Retinal pigment epithelial cell (primary cell): ENCODE results near the gene ZNRD2.
A peak's percentile ranks its signal among the peaks of the same experiment; 100 is the strongest.

ENCODE experiments used
- DNase-seq: peaks from one replicate; pipeline ENCODE4 v3.0.0-alpha.2; 2010; ENCODE audit warnings: low read depth
- H3K4me3 ChIP-seq: 2 replicates; pipeline ENCODE4 v1.5.1; 2011; ENCODE audit warnings: mild to moderate bottlenecking, low read length, control low read depth, moderate library complexity
- TF ChIP-seq, protein P1 (sequence below): conservative IDR thresholded peaks from 2 replicates; pipeline ENCODE4 v1.5.1; 2011; ENCODE audit warnings: low read depth, low read length, control low read depth, inconsistent platforms

ZNRD2 gene

DNA sequence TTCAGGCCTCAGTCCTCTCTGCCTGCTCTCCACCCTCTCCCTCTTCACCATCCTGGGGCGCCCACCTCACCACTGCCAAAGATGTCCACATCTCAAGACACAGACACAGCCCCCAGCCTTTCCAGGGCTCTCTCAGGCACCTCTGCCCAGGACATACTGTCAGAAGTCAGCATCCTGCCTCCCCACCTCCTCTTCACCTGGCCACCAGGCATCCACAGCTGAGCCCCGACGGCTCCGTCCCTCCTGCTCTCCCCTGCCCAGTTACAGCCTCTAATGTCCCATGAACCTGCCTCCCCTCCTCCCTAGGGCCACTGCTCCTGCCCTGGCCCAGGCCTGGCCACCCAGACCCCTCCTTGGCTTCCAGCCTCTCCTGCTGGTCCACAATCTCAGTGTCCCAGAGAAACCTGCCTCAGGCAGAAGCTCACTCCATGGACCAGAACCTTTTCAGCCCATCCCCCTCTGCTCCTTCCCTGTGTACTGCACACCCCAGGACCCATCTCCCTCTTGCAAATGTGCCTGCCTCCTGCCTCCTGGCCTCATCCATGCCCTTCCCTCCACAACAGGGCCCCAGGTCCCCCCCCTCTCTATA lies 15.3 kb upstream of the ZNRD2 start:
- no peak overlapping the region for H3K4me3 ChIP-seq
- DNase-seq = no peak
- TF ChIP-seq, protein P1, sequence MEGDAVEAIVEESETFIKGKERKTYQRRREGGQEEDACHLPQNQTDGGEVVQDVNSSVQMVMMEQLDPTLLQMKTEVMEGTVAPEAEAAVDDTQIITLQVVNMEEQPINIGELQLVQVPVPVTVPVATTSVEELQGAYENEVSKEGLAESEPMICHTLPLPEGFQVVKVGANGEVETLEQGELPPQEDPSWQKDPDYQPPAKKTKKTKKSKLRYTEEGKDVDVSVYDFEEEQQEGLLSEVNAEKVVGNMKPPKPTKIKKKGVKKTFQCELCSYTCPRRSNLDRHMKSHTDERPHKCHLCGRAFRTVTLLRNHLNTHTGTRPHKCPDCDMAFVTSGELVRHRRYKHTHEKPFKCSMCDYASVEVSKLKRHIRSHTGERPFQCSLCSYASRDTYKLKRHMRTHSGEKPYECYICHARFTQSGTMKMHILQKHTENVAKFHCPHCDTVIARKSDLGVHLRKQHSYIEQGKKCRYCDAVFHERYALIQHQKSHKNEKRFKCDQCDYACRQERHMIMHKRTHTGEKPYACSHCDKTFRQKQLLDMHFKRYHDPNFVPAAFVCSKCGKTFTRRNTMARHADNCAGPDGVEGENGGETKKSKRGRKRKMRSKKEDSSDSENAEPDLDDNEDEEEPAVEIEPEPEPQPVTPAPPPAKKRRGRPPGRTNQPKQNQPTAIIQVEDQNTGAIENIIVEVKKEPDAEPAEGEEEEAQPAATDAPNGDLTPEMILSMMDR = no peak

DNA sequence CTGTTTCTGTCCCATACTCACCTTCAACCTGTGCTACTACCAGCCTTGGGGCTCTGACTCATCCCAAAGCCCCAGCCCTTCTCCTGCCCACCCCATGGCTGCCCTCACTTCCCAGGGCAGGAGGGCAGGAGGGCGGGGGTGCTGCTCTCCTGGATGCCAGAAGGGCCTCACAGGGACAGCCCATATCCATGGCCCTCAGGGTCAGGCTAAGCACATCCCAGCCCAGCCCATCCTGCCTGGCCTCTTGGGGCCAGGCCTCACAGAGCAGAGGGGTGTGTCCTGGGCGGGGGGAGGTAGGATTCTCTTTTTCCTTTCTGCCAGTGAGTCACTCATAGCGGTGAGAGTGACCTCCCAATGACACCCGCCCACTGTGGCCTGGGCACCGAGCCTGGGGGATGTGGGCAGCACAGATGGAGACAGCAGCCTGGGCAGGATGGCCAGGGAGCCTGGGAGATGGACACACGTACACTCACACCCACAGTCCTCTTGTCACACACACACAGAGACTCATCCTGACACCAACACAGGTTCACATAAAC lies 14.5 kb upstream of the ZNRD2 start:
- TF ChIP-seq, protein P1 = no peak
- no peak for DNase-seq
- peak overlapping the region; percentile 68 for H3K4me3 ChIP-seq

DNA sequence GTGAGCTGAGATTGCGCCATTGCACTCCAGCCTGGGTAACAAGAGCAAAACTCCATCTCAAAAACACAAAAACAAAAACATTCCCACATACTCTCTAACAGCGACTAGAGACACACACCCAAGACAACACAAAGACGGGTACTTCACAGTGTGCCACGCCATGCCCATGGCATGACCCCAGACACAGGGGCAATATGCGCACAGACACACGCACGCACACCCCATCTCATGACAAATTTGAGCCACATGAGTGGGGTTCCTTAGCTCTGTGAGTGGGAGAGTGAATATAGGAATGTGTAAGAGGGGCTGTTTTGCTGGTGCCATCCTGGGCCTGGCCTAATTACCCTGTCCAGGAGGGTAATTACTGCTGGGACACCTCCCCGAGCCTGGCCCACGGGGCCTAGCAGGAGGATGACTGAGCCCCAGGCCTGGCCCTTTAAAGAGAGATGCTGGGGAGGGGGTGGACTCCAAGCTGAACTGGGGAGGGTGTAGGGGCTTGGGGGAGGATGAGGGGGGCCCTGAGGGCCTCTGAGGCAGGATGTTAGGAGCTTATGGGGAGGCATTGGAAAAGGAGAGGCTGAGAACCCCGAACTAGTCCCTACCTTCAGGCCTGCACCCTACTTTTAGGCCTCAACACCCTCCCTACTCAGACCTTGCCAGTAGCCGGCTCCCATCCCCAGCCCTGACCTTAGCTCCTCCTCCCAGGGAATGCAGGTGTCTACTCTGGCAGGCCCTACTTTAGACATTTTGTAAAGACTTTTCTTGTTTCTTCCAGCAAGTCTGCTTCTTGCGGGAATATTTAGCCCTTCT lies 13.6 kb upstream of the ZNRD2 start:
- DNase-seq = no peak
- TF ChIP-seq, protein P1 = no peak
- H3K4me3 ChIP-seq = peak overlapping the region; percentile 68

DNA sequence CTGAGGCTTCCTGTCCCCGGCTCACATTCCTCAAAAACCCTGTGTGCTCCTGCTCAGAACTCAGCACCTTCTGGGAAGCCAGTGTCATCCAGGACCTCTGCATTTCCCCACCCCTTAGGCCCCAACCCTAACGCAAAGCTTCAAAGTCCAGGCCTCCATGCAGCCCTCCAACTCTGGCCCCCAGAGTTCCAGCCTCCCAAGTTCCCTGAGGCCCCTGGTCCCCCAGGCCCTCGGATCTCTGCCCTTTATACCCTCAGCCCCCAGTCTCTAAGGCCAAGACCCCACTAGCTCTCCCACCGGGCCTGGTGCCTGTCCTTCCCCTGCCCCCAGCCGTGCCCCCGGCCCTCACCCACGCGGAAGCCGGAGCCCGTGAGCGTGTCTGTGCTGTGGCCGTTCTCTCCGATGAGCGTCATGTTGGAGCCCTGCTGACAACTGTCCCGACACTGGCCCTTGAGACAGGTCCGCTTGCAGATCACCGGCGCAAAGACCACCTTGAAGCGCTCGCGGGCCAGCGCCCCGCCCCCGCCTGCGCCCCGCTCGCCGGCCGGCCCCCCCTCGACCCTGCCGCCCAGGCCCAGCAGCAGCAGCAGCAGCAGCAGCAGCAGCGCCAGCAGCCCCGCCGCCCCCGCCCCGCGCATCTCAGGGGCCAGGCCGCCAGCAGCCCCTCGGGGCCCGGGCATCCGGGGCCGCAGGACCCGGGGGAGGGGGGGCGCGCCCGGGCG lies 12.8 kb upstream of the ZNRD2 start:
- TF ChIP-seq, protein P1 = no peak
- DNase-seq = no peak
- peak overlapping the region; percentile 68 for H3K4me3 ChIP-seq

DNA sequence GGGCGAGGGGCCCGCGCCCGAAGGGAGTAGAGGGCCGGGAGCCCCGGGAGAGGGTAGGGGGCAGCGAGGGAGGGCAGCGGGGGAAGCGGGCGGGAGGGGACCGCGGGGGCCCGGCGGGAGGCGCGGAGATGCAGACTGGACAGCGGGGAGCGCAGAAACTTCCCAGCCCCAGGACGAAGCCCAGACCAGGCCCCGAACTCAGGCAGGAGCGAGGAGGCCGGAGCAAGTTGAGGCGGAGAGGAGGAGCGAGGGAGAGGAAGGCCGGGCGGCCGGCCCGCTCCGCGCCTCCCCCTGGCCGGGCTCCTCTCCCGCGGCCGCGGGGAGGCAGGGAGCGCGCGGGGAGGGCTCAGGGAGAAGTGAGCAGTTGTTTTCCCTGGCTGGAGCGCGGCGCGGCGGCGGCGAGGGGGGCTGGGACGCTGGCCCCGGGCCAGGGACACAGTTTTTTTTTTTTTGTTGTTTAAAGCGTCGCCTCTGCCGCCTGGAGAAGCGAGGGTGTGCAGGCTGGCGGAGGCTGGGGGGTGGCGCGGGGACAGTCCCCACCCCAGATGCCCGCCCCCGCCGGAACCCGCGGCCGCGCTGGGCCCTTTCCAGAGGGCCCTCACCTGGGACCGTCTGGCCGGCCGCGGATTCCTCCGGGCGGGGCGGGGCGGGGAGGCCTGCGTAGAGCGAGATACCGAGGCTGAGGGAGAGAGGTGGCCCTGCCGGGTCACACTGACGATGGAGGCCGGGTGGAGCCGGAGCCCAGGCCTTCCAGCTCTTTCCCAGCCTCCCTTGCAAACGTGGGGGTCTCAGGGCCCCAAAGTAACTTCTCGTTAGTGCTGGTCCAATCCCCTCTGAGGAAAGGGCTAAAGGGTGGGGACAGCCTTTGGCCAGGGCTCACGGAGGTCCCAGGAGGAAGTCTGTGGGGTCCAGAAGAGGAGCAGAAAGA lies 12.0 kb upstream of the ZNRD2 start, which contains the start of gene LTBP3:
TSS of gene LTBP3 (minus strand) at position 358 of the 928 bp plus-strand sequence. CDS start 400 bp downstream, outside the sequence.
- peak within 1 kb of the TSS; percentile 68 for H3K4me3 ChIP-seq
- no peak for DNase-seq
- TF ChIP-seq, protein P1 = no peak

DNA sequence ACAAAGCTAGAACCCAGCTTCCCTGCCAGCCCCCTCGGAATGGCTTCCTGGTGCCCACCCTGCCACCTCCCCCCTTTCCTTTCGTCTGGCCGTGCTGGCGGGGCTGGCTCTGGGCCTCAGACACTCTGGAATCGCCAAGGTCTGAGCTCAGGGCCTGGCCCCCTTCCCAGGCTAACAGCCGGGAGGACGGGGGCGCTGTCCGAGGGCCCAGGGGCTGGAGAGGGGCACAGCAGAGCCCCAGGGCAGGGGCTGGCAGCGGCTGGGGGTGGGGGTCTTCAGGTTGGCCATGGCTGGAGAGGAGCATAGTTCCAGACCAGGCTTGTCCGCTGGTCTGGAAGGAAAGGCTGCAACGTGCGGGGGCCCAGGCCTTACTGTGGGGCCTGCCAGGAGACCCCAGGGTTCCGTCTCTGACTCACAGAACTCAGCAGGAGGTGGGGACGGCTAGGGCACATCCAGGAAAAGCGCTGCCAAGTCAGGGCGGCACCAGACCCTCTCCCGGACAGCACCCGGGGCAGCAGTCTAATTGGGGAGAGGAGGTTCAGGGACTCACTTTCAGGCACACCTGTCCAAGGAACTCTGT lies 11.3 kb upstream of the ZNRD2 start:
- H3K4me3 ChIP-seq = peak overlapping the region; percentile 29
- TF ChIP-seq, protein P1 = peak; percentile 28
- no peak for DNase-seq
